ENCODE measurements around the gene TMIGD2.
"Not testable (repeated sequence)": the region's sequence is repeated elsewhere in the genome, so short reads cannot be mapped to it uniquely, and the experiment has no call there.

TMIGD2 gene, protein sequence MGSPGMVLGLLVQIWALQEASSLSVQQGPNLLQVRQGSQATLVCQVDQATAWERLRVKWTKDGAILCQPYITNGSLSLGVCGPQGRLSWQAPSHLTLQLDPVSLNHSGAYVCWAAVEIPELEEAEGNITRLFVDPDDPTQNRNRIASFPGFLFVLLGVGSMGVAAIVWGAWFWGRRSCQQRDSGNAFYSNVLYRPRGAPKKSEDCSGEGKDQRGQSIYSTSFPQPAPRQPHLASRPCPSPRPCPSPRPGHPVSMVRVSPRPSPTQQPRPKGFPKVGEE

DNA sequence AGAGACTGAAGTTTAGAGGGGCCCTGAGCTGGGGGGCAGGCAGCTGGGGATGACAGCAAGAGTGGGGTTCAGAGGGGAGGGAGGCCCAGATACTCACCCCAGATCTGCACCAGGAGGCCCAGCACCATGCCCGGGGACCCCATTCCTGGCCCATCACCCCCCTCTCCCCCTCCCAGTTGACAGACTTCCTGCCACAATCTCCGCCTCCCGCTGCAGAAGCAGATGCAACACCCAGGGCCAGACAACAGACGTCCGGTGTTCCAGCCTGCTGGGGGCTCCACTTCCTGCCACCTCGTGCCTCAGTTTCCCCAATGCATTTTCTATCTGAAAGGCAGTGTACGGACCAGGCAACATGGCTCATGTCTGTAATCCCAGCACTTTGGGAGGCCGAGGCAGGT lies at the start of gene TMIGD2:
TSS of gene TMIGD2 (minus strand) at position 147 of the 398 bp plus-strand sequence. CDS start at position 143, 4 bp downstream.
- Mint-ChIP-seq H3K9me3 (no peaks in the 10 kb centered on the region), H3K27me3 (no peaks in the 10 kb centered on the region), H3K36me3 (no peaks in the 10 kb centered on the region), H3K4me3 (peak within 1 kb of the TSS; percentile 85), H3K4me1 (peaks cover 35% of the 10 kb centered on the region), H3K27ac (peak within 1 kb of the TSS; percentile 96)

DNA sequence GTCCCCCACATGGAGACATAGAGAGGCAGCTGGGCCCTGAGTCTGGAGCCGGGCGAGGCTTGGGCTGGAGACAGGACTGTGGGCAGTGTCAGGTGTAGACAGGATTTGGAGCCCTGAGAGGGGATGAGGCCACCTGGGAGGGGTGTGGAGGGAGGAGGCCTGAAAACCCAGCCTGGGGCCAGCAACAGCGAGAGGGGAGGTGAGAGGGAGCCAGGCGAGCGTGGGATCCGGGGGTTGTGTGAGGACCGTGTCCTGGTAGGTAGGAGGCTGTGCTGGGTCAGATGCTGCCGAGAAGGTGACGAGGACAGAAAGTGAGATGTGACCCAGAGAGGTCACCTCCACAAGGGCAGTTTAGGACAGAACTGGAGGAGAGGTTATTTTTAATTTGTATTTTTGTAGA lies 48.5 kb upstream of the TMIGD2 start:
- Mint-ChIP-seq H3K27ac (peak overlapping the region; percentile 41), H3K9me3 (no peaks in the 10 kb centered on the region), H3K36me3 (peaks cover 3% of the 10 kb centered on the region)

DNA sequence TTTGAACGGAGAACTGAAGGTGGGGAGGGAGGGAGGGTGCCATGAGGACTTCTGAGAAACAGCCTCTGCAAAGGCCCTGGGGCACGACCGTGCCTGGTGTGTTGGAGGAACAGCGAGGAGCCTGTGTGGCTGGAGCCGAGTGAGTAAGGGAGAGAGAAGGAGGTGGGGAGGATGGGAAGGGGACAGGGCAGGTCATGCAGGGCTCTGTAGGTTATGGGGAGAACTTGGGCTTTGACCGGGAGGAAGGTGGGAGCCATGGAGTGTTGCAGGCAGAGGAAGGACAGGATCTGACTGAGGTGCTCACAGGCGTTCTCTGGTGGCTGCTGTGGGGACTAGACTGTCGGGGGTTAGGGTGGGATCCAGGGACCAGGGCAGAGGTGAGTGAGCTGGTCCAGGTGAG lies 47.9 kb upstream of the TMIGD2 start:
- peak overlapping the region; percentile 23 for H3K27ac Mint-ChIP-seq
- H3K4me3 Mint-ChIP-seq, result no peak overlapping the region
- H3K36me3 Mint-ChIP-seq, result peaks cover 3% of the 10 kb centered on the region
- H3K9me3 Mint-ChIP-seq, result no peaks in the 10 kb centered on the region
- H3K4me1 Mint-ChIP-seq, result peaks cover 10% of the 10 kb centered on the region
- H3K27me3 Mint-ChIP-seq, result no peaks in the 10 kb centered on the region

More for the DNA sequence above, 48.5 kb upstream of the TMIGD2 start:
- Mint-ChIP-seq H3K4me1 (peaks cover 7% of the 10 kb centered on the region), H3K4me3 (no peak overlapping the region), H3K27me3 (no peaks in the 10 kb centered on the region)

DNA sequence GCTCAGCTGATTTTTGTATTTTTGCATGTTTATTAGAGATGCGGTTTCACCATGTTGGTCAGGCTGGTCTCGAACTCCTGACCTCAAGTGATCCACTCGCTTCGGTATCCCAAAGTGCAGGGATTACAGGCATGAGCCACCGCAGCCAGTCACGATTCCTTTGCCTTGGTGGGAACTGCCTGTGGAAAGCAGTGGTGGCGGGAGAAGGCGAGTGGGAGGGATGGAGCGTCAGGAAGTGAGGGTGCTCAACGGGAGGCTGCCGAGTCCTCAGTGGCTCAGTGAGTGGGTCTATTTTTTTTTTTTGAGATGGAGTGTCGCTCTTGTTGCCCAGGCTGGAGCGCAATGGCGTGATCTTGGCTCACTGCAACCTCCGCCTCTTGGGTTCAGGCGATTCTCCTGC lies 47.0 kb upstream of the TMIGD2 start:
- not testable (repeated sequence) for H3K27ac Mint-ChIP-seq, H3K4me3 Mint-ChIP-seq, H3K27me3 Mint-ChIP-seq, H3K36me3 Mint-ChIP-seq, H3K9me3 Mint-ChIP-seq
- peaks cover 10% of the 10 kb centered on the region for H3K4me1 Mint-ChIP-seq

DNA sequence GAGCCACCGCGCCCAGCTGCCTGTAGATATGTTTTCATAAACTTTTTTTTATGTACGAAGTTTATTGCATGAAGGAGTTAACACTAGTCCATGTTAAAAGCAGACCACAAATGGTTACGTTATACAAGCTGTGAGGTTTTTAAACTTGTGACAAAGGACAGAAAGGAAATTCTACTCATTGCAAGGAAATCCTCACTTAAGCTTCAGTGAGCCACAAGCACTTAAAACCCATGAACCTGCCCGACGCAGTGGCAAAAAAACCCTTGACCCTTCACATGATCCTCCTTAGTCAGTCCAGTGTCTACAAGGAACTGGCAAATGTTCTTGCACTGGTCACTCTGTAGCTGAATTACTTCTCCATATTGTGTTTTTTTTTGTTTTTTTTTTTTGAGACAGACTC lies 45.3 kb upstream of the TMIGD2 start:
- Mint-ChIP-seq H3K27me3 (no peaks in the 10 kb centered on the region), H3K36me3 (peaks cover 3% of the 10 kb centered on the region), H3K4me3 (no peak overlapping the region), H3K4me1 (peaks cover 17% of the 10 kb centered on the region), H3K9me3 (no peaks in the 10 kb centered on the region), H3K27ac (no peak overlapping the region)

DNA sequence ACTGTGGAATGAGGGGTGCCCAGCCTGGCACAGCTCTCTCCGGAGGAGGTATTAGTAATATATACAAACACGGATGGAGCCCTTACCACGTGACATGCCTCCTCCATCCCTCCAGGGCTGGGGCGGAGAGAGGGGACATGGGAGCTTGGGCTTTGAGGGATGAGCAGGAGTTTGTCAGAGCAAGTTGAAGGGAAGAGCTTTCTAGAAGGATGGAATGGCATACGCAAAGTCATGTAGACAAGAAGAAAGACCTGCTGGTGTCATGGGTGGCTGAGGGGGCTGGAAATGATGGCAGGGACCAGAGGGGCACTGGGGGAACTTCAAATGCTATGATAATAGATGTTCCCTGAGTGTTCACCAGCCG lies 43.8 kb upstream of the TMIGD2 start:
- no peak overlapping the region for H3K4me3 Mint-ChIP-seq
- peaks cover 3% of the 10 kb centered on the region for H3K36me3 Mint-ChIP-seq
- no peaks in the 10 kb centered on the region for H3K27me3 Mint-ChIP-seq
- H3K9me3 Mint-ChIP-seq, result no peaks in the 10 kb centered on the region
- peak overlapping the region; percentile 46 for H3K27ac Mint-ChIP-seq
- H3K4me1 Mint-ChIP-seq, result peaks cover 22% of the 10 kb centered on the region

DNA sequence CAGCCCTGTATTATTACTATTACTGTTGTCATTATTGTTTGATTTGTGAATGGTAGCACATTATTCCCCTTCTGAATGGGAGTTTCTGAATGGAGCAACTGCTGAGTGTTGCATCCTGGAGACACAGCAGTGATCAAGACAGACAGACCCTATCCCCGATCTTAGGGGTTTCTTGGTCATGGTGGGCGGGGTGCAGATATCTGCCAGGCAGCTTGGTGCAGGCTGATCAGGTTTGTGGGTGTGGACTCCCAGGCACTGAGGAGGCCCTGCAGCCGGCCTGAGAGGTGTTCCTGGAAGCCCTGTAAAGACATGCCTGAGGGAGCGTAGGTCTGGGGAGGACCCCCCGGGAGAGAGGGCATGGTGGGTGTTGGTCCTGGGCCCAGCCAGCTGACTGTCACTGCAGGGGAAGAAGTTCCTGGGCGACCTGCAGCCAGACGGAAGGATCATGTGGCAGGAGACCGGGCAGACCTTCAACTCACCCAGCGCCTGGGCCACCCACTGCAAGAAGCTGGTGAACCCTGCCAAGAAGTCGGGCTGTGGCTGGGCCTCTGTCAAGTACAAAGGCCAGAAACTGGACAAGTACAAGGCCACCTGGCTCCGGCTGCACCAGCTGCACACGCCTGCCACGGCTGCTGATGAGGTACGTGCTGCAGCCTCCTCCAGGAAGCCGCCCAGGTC lies 43.3 kb upstream of the TMIGD2 start:
- Mint-ChIP-seq H3K27me3 (no peaks in the 10 kb centered on the region), H3K9me3 (no peaks in the 10 kb centered on the region), H3K36me3 (peaks cover 3% of the 10 kb centered on the region), H3K27ac (no peak overlapping the region), H3K4me3 (peak overlapping the region; percentile 58), H3K4me1 (peaks cover 22% of the 10 kb centered on the region)

DNA sequence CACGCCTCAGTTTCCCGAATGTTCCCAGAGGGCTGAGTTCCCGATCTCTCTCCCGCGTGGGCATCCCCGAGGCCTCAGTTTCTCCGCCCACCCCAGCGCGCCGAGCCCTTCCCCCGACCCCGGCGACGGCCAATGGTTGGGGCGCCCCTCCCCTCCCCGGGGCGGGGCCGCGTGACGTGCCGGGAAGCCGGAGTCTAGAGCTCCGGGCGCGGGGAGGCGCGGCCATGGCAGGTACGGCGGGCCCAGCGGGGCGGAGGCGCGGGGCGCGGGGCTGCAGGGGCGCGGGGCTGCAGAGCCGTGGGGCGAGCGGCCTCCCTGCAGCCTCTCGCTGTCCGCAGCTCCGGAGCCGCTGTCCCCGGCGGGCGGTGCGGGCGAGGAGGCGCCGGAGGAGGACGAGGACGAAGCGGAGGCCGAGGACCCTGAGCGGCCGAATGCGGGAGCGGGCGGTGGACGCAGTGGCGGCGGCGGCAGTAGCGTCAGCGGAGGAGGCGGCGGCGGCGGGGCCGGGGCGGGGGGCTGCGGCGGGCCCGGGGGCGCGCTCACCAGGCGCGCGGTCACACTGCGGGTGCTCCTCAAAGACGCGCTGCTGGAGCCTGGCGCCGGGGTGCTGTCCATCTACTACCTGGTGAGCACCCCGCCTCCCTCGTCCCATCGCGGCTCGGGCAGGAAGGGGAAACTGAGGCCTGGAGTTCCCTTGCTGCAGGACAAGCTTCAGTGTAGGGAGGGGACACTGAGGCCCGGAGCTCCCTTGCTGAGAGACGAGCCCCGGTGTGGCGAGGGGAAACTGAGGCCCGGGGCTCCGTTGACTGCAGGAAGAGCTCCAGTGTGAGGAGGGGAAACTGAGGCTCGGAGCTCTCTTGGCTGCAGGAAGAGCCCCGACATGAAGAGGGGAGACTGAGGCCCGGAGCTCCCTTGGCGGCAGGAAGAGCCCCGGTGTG lies 41.5 kb upstream of the TMIGD2 start, which contains the start of gene MPND:
TSS of gene MPND (plus strand) at position 193 of the 938 bp plus-strand sequence. CDS start at position 225, 32 bp downstream.
- Mint-ChIP-seq H3K36me3 (peaks cover 3% of the 10 kb centered on the region), H3K9me3 (no peaks in the 10 kb centered on the region), H3K4me3 (peak within 1 kb of the TSS; percentile 89), H3K4me1 (peaks cover 32% of the 10 kb centered on the region), H3K27me3 (no peaks in the 10 kb centered on the region), H3K27ac (peak within 1 kb of the TSS; percentile 95)

DNA sequence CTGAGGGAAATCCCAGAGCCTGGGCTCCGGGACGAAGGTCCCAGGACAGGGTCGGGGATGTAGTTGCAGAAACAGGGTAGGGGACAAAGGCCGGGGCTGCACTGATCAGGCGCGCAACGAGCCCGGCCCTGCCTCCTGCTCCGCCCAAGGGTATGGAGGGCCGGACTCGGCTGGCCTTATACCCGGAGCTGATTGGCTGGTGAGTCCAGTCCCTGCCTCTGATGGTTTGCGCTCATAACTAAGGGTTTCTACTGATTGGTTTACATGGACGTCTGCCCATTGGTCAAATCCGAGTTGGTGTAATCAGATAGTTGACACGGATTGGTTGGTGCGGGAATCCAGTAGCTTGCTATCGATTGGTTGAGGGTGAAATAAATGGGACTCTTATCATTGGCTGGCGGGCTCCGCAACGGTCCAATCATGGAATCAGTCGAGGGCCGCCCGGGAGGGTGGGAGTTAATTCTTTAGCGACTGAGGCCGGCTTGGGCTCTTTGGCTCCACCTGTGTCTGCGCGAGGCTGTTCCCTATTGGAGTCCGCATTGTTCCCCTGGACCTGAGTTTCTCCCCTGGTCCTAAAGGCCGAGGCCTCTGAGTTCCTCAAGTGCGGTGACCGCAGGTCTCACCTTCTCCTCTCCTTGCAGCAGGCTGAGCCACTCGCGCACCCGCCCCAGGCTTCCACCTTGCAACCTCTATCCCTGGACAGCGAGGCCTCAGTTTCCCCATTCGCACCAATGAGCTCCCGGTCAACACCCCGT lies 40.6 kb upstream of the TMIGD2 start:
- H3K4me3 Mint-ChIP-seq, result peak overlapping the region; percentile 89
- H3K9me3 Mint-ChIP-seq, result no peaks in the 10 kb centered on the region
- peaks cover 40% of the 10 kb centered on the region for H3K4me1 Mint-ChIP-seq
- peak overlapping the region; percentile 95 for H3K27ac Mint-ChIP-seq
- peaks cover 3% of the 10 kb centered on the region for H3K36me3 Mint-ChIP-seq
- H3K27me3 Mint-ChIP-seq, result no peaks in the 10 kb centered on the region

DNA sequence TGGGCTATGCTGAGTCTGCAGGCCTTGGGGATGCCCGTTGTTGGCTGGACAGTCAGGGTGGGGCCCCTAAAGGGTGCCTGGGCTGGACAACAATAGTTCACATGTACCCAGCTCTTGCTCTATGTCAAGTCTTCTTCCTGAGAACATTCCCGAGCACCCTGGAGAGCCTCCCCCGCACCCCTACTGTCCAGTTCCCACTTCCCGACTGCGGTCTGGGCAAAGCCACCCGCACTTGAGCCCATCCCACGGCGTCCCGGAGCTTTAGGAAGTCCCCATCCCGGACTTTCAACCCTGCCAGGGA lies 40.1 kb upstream of the TMIGD2 start:
- Mint-ChIP-seq H3K4me3 (peak overlapping the region; percentile 89), H3K9me3 (no peaks in the 10 kb centered on the region), H3K4me1 (peaks cover 42% of the 10 kb centered on the region), H3K27me3 (no peaks in the 10 kb centered on the region), H3K27ac (peak overlapping the region; percentile 95), H3K36me3 (peaks cover 3% of the 10 kb centered on the region)

DNA sequence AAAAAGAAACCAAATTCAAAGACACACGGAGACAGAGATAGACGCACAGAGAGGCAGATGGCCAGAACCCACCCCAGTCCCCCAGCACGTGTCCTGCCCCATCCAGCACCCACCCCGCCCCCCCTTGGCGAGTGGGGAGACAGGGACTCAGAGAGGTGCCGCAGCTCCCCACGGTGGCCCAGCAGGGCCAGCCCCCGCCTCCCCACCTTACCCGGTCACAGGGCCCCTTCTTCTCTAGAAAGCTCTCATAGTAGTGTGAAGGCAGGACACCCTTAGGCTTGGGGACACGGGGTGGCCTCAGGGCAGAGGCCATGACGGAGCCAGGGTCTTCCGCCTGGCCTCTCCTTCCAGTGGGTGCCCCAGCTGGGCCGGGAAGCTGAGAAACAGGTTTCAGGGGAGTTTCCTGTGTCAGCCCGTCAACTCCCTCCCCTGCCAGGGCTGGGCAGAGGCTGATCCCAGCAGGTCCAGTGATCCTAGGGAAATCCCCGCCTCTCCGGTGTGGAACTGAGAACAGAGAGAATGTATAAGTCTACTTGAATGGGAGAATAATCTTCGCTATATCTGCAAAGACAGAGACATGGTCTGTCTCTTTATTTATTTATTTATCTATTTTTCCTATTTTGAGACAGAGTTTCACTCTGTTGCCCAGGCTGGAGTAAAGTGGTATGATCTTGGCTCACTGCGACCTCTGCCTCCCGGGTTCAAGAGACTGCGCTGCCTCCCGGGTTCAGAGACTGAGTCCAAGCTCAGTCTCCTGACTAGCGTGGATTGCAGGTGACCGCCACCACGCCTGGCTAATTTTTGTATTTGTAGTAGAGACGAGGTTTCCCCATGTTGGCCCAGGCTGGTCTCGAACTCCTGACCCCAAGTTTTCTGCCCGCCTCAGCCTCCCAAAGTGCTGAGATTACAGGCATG lies 36.5 kb upstream of the TMIGD2 start, which contains the start of gene STAP2:
TSS of gene STAP2 (minus strand) at position 387 of the 915 bp plus-strand sequence. CDS start at position 313, 74 bp downstream.
- H3K4me3 Mint-ChIP-seq, result peak within 1 kb of the TSS; percentile 97
- no peaks in the 10 kb centered on the region for H3K9me3 Mint-ChIP-seq
- no peaks in the 10 kb centered on the region for H3K27me3 Mint-ChIP-seq
- peak within 1 kb of the TSS; percentile 98 for H3K27ac Mint-ChIP-seq
- H3K4me1 Mint-ChIP-seq, result peaks cover 36% of the 10 kb centered on the region
- peaks cover 2% of the 10 kb centered on the region for H3K36me3 Mint-ChIP-seq

DNA sequence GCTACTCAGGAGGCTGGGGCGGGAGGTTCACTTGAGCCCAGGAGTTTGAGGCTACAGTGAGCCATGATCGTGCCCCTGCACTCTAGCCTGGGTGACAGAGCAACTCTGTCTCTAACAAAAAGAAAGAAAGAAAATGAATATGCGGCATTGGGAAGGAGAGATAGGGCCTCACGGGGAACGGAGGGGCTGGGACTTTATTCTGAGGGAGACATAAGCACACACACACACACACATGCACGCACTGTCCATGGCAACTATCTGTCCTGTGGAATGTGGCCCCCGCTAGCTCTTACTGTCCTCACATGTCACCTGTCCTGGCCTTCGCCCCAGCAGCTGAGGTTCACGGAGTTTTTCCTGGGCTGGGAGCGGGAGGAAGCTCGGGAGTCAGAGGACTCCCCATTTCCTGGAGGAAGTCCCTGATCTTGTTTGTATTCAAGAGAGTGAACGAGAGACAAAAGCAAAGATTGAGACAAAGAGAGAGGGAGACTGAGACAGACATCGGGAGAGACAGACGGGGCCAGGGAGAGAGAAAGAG lies 35.8 kb upstream of the TMIGD2 start:
- Mint-ChIP-seq H3K36me3 (peaks cover 2% of the 10 kb centered on the region), H3K4me1 (peaks cover 35% of the 10 kb centered on the region), H3K9me3 (no peaks in the 10 kb centered on the region), H3K27me3 (no peaks in the 10 kb centered on the region), H3K27ac (peak overlapping the region; percentile 98), H3K4me3 (peak overlapping the region; percentile 97)

DNA sequence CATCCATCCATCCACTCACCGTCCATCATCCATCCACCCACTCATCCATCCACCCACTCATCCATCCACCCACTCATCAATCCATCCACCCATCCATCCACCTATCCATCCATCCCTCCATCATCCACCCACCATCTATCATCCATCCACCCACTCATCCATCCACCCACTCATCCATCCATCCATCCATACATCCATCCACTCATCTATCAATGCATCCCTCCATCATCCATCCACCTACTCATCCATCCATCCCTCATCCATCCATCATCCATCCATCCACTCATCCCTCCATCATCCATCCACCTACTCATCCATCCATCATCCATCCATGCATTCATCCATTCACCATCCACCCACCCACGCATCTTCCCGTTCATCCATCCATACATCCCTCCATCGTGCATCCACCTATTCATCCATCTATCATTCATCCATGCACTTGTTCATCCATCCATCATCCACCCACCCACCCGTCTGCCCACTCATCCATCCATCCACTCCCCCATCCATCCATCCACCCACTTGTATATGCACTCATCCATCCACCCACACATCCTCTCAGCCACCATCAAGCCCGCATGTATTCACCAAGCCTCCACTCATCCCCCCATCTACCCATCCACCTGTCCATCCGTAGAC lies 32.9 kb upstream of the TMIGD2 start:
- H3K4me3 Mint-ChIP-seq, result no peak overlapping the region
- peak overlapping the region; percentile 19 for H3K27ac Mint-ChIP-seq
- peaks cover 2% of the 10 kb centered on the region for H3K36me3 Mint-ChIP-seq
- no peaks in the 10 kb centered on the region for H3K9me3 Mint-ChIP-seq
- H3K4me1 Mint-ChIP-seq, result peaks cover 25% of the 10 kb centered on the region
- H3K27me3 Mint-ChIP-seq, result no peaks in the 10 kb centered on the region

DNA sequence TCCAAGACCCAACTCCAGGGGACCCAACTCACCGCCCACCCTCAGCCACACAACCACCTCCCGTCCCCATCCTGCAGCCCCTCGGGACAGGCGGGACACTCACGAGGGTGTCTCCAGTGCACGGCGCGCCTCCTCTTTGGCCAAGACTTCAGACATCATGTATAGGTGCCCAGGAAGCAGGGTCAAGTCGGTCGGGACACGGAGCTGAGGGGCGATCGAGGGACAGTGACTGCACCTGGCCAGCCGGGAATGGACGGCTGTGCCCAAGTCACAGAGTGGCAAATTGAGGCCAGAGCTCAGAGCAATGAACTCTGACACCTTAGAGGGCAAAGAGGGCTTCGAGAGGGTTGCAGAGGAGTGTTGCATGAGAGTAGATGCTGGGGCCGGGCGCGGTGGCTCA lies 27.7 kb upstream of the TMIGD2 start:
- Mint-ChIP-seq H3K27ac (peak overlapping the region; percentile 84), H3K27me3 (no peaks in the 10 kb centered on the region), H3K9me3 (no peaks in the 10 kb centered on the region), H3K4me1 (peaks cover 17% of the 10 kb centered on the region), H3K4me3 (peak overlapping the region; percentile 39), H3K36me3 (no peaks in the 10 kb centered on the region)

Data from activated naive CD4-positive, alpha-beta T cell treated with anti-CD3 and anti-CD28 coated beads, Interleukin-2, amount 50 U/mL, for 24 hours (primary cell).